DMS153 (cell line): ENCODE measurements around the gene ENPEP.

ENCODE experiments used
- DNase-seq: peaks from one replicate; lab custom pipeline; 2025; lab: John Stamatoyannopoulos, UW

ENPEP gene

GRCh38 chr4:110610620-110610939 lies 134.6 kb downstream of the ENPEP start:
- DNase-seq: no peak

GRCh38 chr4:110610940-110611831 lies 135.2 kb downstream of the ENPEP start:
- no peak for DNase-seq

- no peak for DNase-seq
Observed at GRCh38 chr4:110611968-110612447, 136.1 kb downstream of the ENPEP start.

GRCh38 chr4:110612631-110613269 lies 136.8 kb downstream of the ENPEP start:
- DNase-seq: no peak

GRCh38 chr4:110613745-110614144 lies 137.8 kb downstream of the ENPEP start:
- no peak for DNase-seq

- DNase-seq: no peak
Observed at GRCh38 chr4:110614173-110614963, 138.4 kb downstream of the ENPEP start.
